HepG2 (cell line): ENCODE data around the gene FOCAD. TPM values are rescaled to one million over a fixed set of nuclear protein-coding genes. Genes with fewer than 3 reads are reported as not detected.

Experiments used
- JARID2 ChIP-seq: sonication (generic); formaldehyde crosslinking; IDR thresholded peaks from 2 replicates; pipeline ENCODE4 v1.8.1; 2023; ENCODE audit warnings: missing genetic modification reagents, inconsistent platforms; ENCODE audit not compliant: insufficient replicate concordance
- KDM6A ChIP-seq: IDR thresholded peaks from 2 replicates; pipeline ENCODE4 v1.6.1; 2016; ENCODE audit warnings: low read depth
- KLF6 ChIP-seq: IDR thresholded peaks from 2 replicates; pipeline ENCODE4 v1.8.0; 2016; ENCODE audit warnings: missing biosample characterization, missing genetic modification reagents
- MXD1 ChIP-seq: sonication (generic); formaldehyde crosslinking; IDR thresholded peaks from 2 replicates; pipeline ENCODE4 v1.4.0; 2020; ENCODE audit warnings: mild to moderate bottlenecking, missing genetic modification reagents
- THAP7 ChIP-seq: sonication (generic); formaldehyde crosslinking; IDR thresholded peaks from 2 replicates; pipeline ENCODE4 v1.8.1; 2023; ENCODE audit warnings: mild to moderate bottlenecking, missing genetic modification reagents
- ZFX ChIP-seq: sonication (generic); formaldehyde crosslinking; IDR thresholded peaks from 2 replicates; pipeline ENCODE4 v1.4.0; 2020; ENCODE audit warnings: mild to moderate bottlenecking, low read depth, missing genetic modification reagents, moderate library complexity
- ZNF256 ChIP-seq: sonication (generic); formaldehyde crosslinking; conservative IDR thresholded peaks from 2 replicates; pipeline ENCODE4 v1.4.0; 2020; ENCODE audit warnings: missing genetic modification reagents
- ZNF274 ChIP-seq: sonication (generic); formaldehyde crosslinking; IDR thresholded peaks from 2 replicates; pipeline ENCODE4 v1.5.1; 2020; ENCODE audit warnings: mild to moderate bottlenecking, missing genetic modification reagents
- ZNF280D ChIP-seq: sonication (generic); formaldehyde crosslinking; IDR thresholded peaks from 2 replicates; pipeline ENCODE4 v1.5.1; 2020; ENCODE audit warnings: mild to moderate bottlenecking, missing genetic modification reagents
- ZNF556 ChIP-seq: sonication (generic); formaldehyde crosslinking; IDR thresholded peaks from 2 replicates; pipeline ENCODE4 v1.4.0; 2020; ENCODE audit warnings: mild to moderate bottlenecking, missing genetic modification reagents, borderline replicate concordance
- polyA plus RNA-seq, 8 experiments: library from polyadenylated mRNA; depleted of rRNA in 3 of 8; stranded (reverse) in 7 of 8; unstranded in 1 of 8; fragments of >200 nt; fragmentation: Illumina TruSeq in 4 of 8; extraction: Trizol in 4 of 8; gene quantifications; 2 replicates each; pipeline versions ENCODE4 v1.2.1 to v1.2.3, GENCODE V29; 2011 to 2016; ENCODE audit warnings: low read depth in 4 of 8, missing spikeins in 1 of 8, mixed read lengths in 1 of 8; ENCODE audit not compliant: insufficient read depth in 1 of 8
- total RNA-seq, 5 experiments: library from RNA; depleted of rRNA; stranded (reverse); fragments of >200 nt; fragmentation: Illumina TruSeq; extraction: Trizol; gene quantifications; 2 replicates each; pipeline ENCODE4 v1.2.3, GENCODE V29; 2016; ENCODE audit warnings: low read depth in 1 of 5
- TF ChIP-seq, protein P1 (sequence below): sonication (generic); formaldehyde crosslinking; IDR thresholded peaks from 2 replicates; pipeline ENCODE4 v1.5.1; 2020; ENCODE audit warnings: missing genetic modification reagents, mild to moderate bottlenecking, borderline replicate concordance
- TF ChIP-seq, protein P2 (sequence below): sonication (generic); formaldehyde crosslinking; IDR thresholded peaks from 2 replicates; pipeline ENCODE4 v1.5.1; 2020; ENCODE audit warnings: missing genetic modification reagents, mild to moderate bottlenecking, borderline replicate concordance

The FOCAD gene
- total and polyA plus RNA-seq, 2 of the 13 experiments (the other 11 are each of a cell fraction or from before 2014, with no cell fraction given), result 18.0 to 31.1 TPM

GRCh38 chr9:20684035-20684874, at the start of gene FOCAD (continued):
- no peak for TF ChIP-seq ZNF280D (CRISPR knock-in tag)
- peak; percentile 86 for TF ChIP-seq MXD1 (CRISPR knock-in tag)
- no peak for TF ChIP-seq JARID2 (CRISPR knock-in tag)
- peak; percentile 88 for TF ChIP-seq KLF6 (CRISPR knock-in tag)
- TF ChIP-seq, protein P1, sequence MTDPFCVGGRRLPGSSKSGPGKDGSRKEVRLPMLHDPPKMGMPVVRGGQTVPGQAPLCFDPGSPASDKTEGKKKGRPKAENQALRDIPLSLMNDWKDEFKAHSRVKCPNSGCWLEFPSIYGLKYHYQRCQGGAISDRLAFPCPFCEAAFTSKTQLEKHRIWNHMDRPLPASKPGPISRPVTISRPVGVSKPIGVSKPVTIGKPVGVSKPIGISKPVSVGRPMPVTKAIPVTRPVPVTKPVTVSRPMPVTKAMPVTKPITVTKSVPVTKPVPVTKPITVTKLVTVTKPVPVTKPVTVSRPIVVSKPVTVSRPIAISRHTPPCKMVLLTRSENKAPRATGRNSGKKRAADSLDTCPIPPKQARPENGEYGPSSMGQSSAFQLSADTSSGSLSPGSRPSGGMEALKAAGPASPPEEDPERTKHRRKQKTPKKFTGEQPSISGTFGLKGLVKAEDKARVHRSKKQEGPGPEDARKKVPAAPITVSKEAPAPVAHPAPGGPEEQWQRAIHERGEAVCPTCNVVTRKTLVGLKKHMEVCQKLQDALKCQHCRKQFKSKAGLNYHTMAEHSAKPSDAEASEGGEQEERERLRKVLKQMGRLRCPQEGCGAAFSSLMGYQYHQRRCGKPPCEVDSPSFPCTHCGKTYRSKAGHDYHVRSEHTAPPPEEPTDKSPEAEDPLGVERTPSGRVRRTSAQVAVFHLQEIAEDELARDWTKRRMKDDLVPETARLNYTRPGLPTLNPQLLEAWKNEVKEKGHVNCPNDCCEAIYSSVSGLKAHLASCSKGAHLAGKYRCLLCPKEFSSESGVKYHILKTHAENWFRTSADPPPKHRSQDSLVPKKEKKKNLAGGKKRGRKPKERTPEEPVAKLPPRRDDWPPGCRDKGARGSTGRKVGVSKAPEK, result no peak
- peak; percentile 70; the same call in 1 of the 2 replicates for TF ChIP-seq ZNF274 (CRISPR knock-in tag)
- TF ChIP-seq, protein P2, sequence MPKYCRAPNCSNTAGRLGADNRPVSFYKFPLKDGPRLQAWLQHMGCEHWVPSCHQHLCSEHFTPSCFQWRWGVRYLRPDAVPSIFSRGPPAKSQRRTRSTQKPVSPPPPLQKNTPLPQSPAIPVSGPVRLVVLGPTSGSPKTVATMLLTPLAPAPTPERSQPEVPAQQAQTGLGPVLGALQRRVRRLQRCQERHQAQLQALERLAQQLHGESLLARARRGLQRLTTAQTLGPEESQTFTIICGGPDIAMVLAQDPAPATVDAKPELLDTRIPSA (CRISPR knock-in tag), result 0 out of 2 replicates have a peak, but pooled peaks have one; percentile 25
- TF ChIP-seq KDM6A (CRISPR knock-in tag), result no peak
- TF ChIP-seq ZNF256 (CRISPR knock-in tag), result peak; percentile 63; the same call in 1 of the 2 replicates
- peak; percentile 86 for TF ChIP-seq ZNF556 (CRISPR knock-in tag)
- TF ChIP-seq ZFX (CRISPR knock-in tag), result peak; percentile 99
- no peak for TF ChIP-seq THAP7 (CRISPR knock-in tag)
